T1000 (cell line): ENCODE measurements around the gene RAB24.
A peak's percentile ranks its signal among the peaks of the same experiment; 100 is the strongest.
"Not testable (repeated sequence)": the region's sequence is repeated elsewhere in the genome, so short reads cannot be mapped to it uniquely, and the experiment has no call there.

Experiments
- DNase-seq: peaks from one replicate; lab custom pipeline; 2025; ENCODE audit warnings: mixed read lengths; lab: John Stamatoyannopoulos, UW

Gene RAB24

GRCh38 chr5:177303121-177303924 lies at the start of gene RAB24, which contains the start of gene PRELID1:
TSS of gene RAB24 (minus strand) at chr5:177303719. CDS start at chr5:177303288, 431 bp downstream.
TSS of gene PRELID1 (plus strand) at chr5:177303799. CDS start at chr5:177303986, 187 bp downstream.
- DNase-seq = peak; percentile 72

GRCh38 chr5:177353093-177353492 lies 49.6 kb upstream of the RAB24 start:
- DNase-seq = no peak

GRCh38 chr5:177351392-177352329 lies 48.1 kb upstream of the RAB24 start, which contains the start of gene LMAN2:
TSS of gene LMAN2 (minus strand) at chr5:177351668. CDS start at chr5:177351647, 21 bp downstream.
- DNase-seq = peak; percentile 90

- no peak for DNase-seq
Measured at GRCh38 chr5:177350776-177351391, 47.4 kb upstream of the RAB24 start.

GRCh38 chr5:177349762-177350161 lies 46.2 kb upstream of the RAB24 start:
- DNase-seq = no peak

GRCh38 chr5:177349362-177349647 lies 45.8 kb upstream of the RAB24 start:
- no peak for DNase-seq

- no peak for DNase-seq
Measured at GRCh38 chr5:177347699-177348098, 44.2 kb upstream of the RAB24 start.

GRCh38 chr5:177346820-177347219 lies 43.3 kb upstream of the RAB24 start:
- DNase-seq = no peak

GRCh38 chr5:177344891-177345290 lies 41.4 kb upstream of the RAB24 start:
- DNase-seq = no peak

GRCh38 chr5:177343777-177344176 lies 40.3 kb upstream of the RAB24 start:
- DNase-seq = no peak

- DNase-seq = not testable (repeated sequence)
Measured at GRCh38 chr5:177343000-177343399, 39.5 kb upstream of the RAB24 start.

- DNase-seq = no peak
Measured at GRCh38 chr5:177339107-177339638, 35.7 kb upstream of the RAB24 start.

- no peak for DNase-seq
Measured at GRCh38 chr5:177338251-177339106, 35.0 kb upstream of the RAB24 start.

- DNase-seq = no peak
Measured at GRCh38 chr5:177336603-177337494, 33.3 kb upstream of the RAB24 start.

GRCh38 chr5:177336112-177336511 lies 32.6 kb upstream of the RAB24 start:
- no peak for DNase-seq

GRCh38 chr5:177335701-177336065 lies 32.2 kb upstream of the RAB24 start:
- no peak for DNase-seq

- no peak for DNase-seq
Measured at GRCh38 chr5:177334781-177335700, 31.5 kb upstream of the RAB24 start.

- no peak for DNase-seq
Measured at GRCh38 chr5:177334155-177334551, 30.6 kb upstream of the RAB24 start.
